A673 (cell line): ENCODE results near the gene CCR5AS.

Experiments used
- BruUV-seq: library from RNA; stranded (reverse); fragments of 400-500 nt; replicated peaks from 2 replicates; lab custom pipeline; 2021; lab: Mats Ljungman, UMichigan
- CTCF ChIA-PET: fragments of 300-600 bp; sonication (Branson Sonifier 250); formaldehyde crosslinking; loops from one replicate; lab custom pipeline; 2022; ENCODE audit warnings: antibody characterized with exemption; lab: Charles Lee
- POLR2A ChIA-PET: fragments of 300-600 bp; sonication (Branson Sonifier 250); formaldehyde crosslinking; loops from one replicate; lab custom pipeline; 2022; ENCODE audit warnings: antibody characterized with exemption; ENCODE audit not compliant: low non-redundant PET; lab: Charles Lee
- DNase-seq: peaks from one replicate; pipeline ENCODE4 v3.0.0-alpha.2; 2015; ENCODE audit warnings: low spot score
- H3K27ac ChIP-seq: fragments of 200-600 bp; sonication (generic); 2 replicates; pipeline ENCODE4 v1.5.1; 2016; ENCODE audit warnings: mixed run types, low read depth, mild to moderate bottlenecking, mixed read lengths, antibody characterized with exemption, low read length; ENCODE audit not compliant: poor library complexity, severe bottlenecking
- H3K27me3 ChIP-seq: fragments of 200-600 bp; sonication (generic); replicated peaks from 2 replicates; pipeline ENCODE4 v1.6.1; 2017; ENCODE audit warnings: mixed run types, low read depth, mild to moderate bottlenecking, mixed read lengths, antibody characterized with exemption, low read length; ENCODE audit not compliant: insufficient read depth, poor library complexity
- H3K36me3 ChIP-seq: fragments of 200-600 bp; sonication (generic); 2 replicates; pipeline ENCODE4 v1.6.1; 2016; ENCODE audit warnings: mixed run types, mild to moderate bottlenecking, mixed read lengths, antibody characterized with exemption, low read length; ENCODE audit not compliant: insufficient read depth, poor library complexity, severe bottlenecking
- H3K4me1 ChIP-seq: fragments of 200-600 bp; sonication (generic); 2 replicates; pipeline ENCODE4 v1.6.1; 2017; ENCODE audit warnings: mixed run types, mild to moderate bottlenecking, mixed read lengths, antibody characterized with exemption, low read length; ENCODE audit not compliant: insufficient read depth, poor library complexity, severe bottlenecking
- H3K4me3 ChIP-seq: fragments of 200-600 bp; sonication (generic); 2 replicates; pipeline ENCODE4 v1.5.1; 2016; ENCODE audit warnings: low read depth, mixed run types, mild to moderate bottlenecking, mixed read lengths, low read length; ENCODE audit not compliant: poor library complexity, severe bottlenecking
- H3K9me3 ChIP-seq: fragments of 200-600 bp; sonication (generic); 2 replicates; pipeline ENCODE4 v1.6.1; 2016; ENCODE audit warnings: mixed run types, low read depth, mild to moderate bottlenecking, mixed read lengths, antibody characterized with exemption, low read length; ENCODE audit not compliant: poor library complexity, severe bottlenecking
- CTCF ChIP-seq: fragments of 300-800, 200-600 bp; sonication (generic); conservative IDR thresholded peaks from 2 replicates; pipeline ENCODE4 v1.5.1; 2017; ENCODE audit warnings: low read depth, mild to moderate bottlenecking, antibody characterized with exemption, low read length, moderate library complexity, mixed read lengths
- EZH2 ChIP-seq: fragments of 200-600 bp; sonication (generic); IDR thresholded peaks from 2 replicates; pipeline ENCODE4 v1.6.1; 2017; ENCODE audit warnings: borderline replicate concordance, low read depth, mild to moderate bottlenecking, mixed read lengths, antibody characterized with exemption, low read length; ENCODE audit not compliant: poor library complexity, severe bottlenecking
- intact Hi-C: fragments of 100-400 bp; cut with micrococcal nuclease; formaldehyde crosslinking; loops from one replicate; pipeline ENCODE4 v1.10.0; 2022; ENCODE audit not compliant: unreplicated experiment

The CCR5AS gene

GRCh38 chr3:46350262-46350565, 56.7 kb downstream of the CCR5AS start:
- no peaks in the 10 kb centered on the region for H3K9me3 ChIP-seq
- peaks cover 29% of the 10 kb centered on the region for H3K27me3 ChIP-seq
- no peak for DNase-seq
- H3K4me3 ChIP-seq = no peak overlapping the region
- H3K4me1 ChIP-seq = no peaks in the 10 kb centered on the region
- intact Hi-C loops = no loop called here
- no peak for TF ChIP-seq CTCF
- no peak for TF ChIP-seq EZH2
- POLR2A ChIA-PET = no interaction called here
- no TSS peak for BruUV-seq
- no peak overlapping the region for H3K27ac ChIP-seq
- CTCF ChIA-PET = no interaction called here
- no peaks in the 10 kb centered on the region for H3K36me3 ChIP-seq

- Histone ChIP-seq H3K27me3 (peaks cover 27% of the 10 kb centered on the region), H3K9me3 (no peaks in the 10 kb centered on the region), H3K4me3 (no peak overlapping the region), H3K4me1 (no peaks in the 10 kb centered on the region), H3K36me3 (no peaks in the 10 kb centered on the region), H3K27ac (no peak overlapping the region)
- DNase-seq = no peak
- ChIA-PET POLR2A (no interaction called here), CTCF (no interaction called here)
- intact Hi-C loops = no loop called here
- BruUV-seq = no TSS peak
- TF ChIP-seq CTCF (no peak), EZH2 (no peak)
Measured at GRCh38 chr3:46349484-46350261, 57.2 kb downstream of the CCR5AS start.

- no peak overlapping the region for H3K27ac ChIP-seq
- BruUV-seq = no TSS peak
- no peaks in the 10 kb centered on the region for H3K36me3 ChIP-seq
- TF ChIP-seq CTCF = no peak
- no peak for TF ChIP-seq EZH2
- H3K4me1 ChIP-seq = no peaks in the 10 kb centered on the region
- no peak overlapping the region for H3K4me3 ChIP-seq
- intact Hi-C loops = no loop called here
- H3K27me3 ChIP-seq = peaks cover 20% of the 10 kb centered on the region
- DNase-seq = no peak
- CTCF ChIA-PET = no interaction called here
- H3K9me3 ChIP-seq = no peaks in the 10 kb centered on the region
- POLR2A ChIA-PET = no interaction called here
Measured at GRCh38 chr3:46348823-46349482, 57.9 kb downstream of the CCR5AS start.
